DMS153 treated with DMSO at 0.1 percent for 48 hours (cell line): ENCODE data around the gene TEX11.
"Not testable (repeated sequence)": the region's sequence is repeated elsewhere in the genome, so short reads cannot be mapped to it uniquely, and the experiment has no call there.

Experiments
- DNase-seq: peaks from one replicate; lab custom pipeline; 2025; ENCODE audit not compliant: unreplicated experiment; lab: John Stamatoyannopoulos, UW

TEX11 gene

GRCh38 chrX:70605352-70605751 is 303.2 kb downstream of the TEX11 start:
- no peak for DNase-seq

- DNase-seq: no peak
These were observed 316.4 kb downstream of the TEX11 start for GRCh38 chrX:70592091-70592490.

- not testable (repeated sequence) for DNase-seq
These were observed 321.4 kb downstream of the TEX11 start for GRCh38 chrX:70587158-70587557.

- DNase-seq: no peak
These were observed 331.1 kb downstream of the TEX11 start for GRCh38 chrX:70577442-70577841.

GRCh38 chrX:70569922-70570576 is 338.5 kb downstream of the TEX11 start:
- DNase-seq: not testable (repeated sequence)

- DNase-seq: no peak
These were observed 353.6 kb downstream of the TEX11 start for GRCh38 chrX:70554948-70555347.

- no peak for DNase-seq
These were observed 354.0 kb downstream of the TEX11 start for GRCh38 chrX:70554523-70554922.

GRCh38 chrX:70554081-70554480 is 354.4 kb downstream of the TEX11 start:
- no peak for DNase-seq

GRCh38 chrX:70553516-70553915 is 355.0 kb downstream of the TEX11 start:
- DNase-seq: no peak

GRCh38 chrX:70552130-70552704 is 356.3 kb downstream of the TEX11 start:
- no peak for DNase-seq

- no peak for DNase-seq
These were observed 359.1 kb downstream of the TEX11 start for GRCh38 chrX:70549429-70549828.

- DNase-seq: no peak
These were observed 373.3 kb downstream of the TEX11 start for GRCh38 chrX:70535198-70535597.

- DNase-seq: no peak
These were observed 380.7 kb downstream of the TEX11 start for GRCh38 chrX:70527610-70528345.

GRCh38 chrX:70527053-70527452 is 381.5 kb downstream of the TEX11 start:
- DNase-seq: no peak

GRCh38 chrX:70525733-70526132 is 382.8 kb downstream of the TEX11 start:
- no peak for DNase-seq

GRCh38 chrX:70515692-70516091 is 392.8 kb downstream of the TEX11 start:
- DNase-seq: not testable (repeated sequence)

- not testable (repeated sequence) for DNase-seq
These were observed 393.2 kb downstream of the TEX11 start for GRCh38 chrX:70515270-70515669.

GRCh38 chrX:70509078-70509477 is 399.4 kb downstream of the TEX11 start:
- no peak for DNase-seq

- peak; percentile 28 for DNase-seq
These were observed 400.1 kb downstream of the TEX11 start for GRCh38 chrX:70508296-70508911.

- no peak for DNase-seq
These were observed 403.1 kb downstream of the TEX11 start for GRCh38 chrX:70505451-70505841.

GRCh38 chrX:70504772-70505450 is 403.6 kb downstream of the TEX11 start:
- DNase-seq: no peak
